Right atrium auricular region (tissue), 2 donors: ENCODE measurements around the gene LENG1. TPM values are rescaled to one million over a fixed set of nuclear protein-coding genes. Genes with fewer than 3 reads are reported as not detected.

ENCODE experiments used
- DNase-seq: peaks from one replicate; pipeline ENCODE4 v3.0.0-alpha.2; 2019; ENCODE audit warnings: low spot score
- H3K27ac ChIP-seq, 2 donors: fragments of 200-600 bp; sonication (generic); 1 replicate in 1 of 2; 2 replicates in 1 of 2; pipeline ENCODE4 v1.5.1; 2016 to 2019
- H3K27me3 ChIP-seq, 2 donors: fragments of 200-600 bp; sonication (generic); one replicate each; pipeline versions ENCODE4 v1.5.1 to v1.6.0; 2017 to 2019
- H3K36me3 ChIP-seq: fragments of 200-600 bp; sonication (generic); one replicate; pipeline ENCODE4 v1.5.1; 2016
- H3K4me1 ChIP-seq, 2 donors: fragments of 200-600 bp; sonication (generic); one replicate each; pipeline versions ENCODE4 v1.5.1 to v1.6.0; 2017 to 2019
- H3K4me3 ChIP-seq, 2 donors: fragments of 200-600 bp; sonication (generic); 1 replicate in 1 of 2; 2 replicates in 1 of 2; pipeline ENCODE4 v1.5.1; 2017 to 2019; ENCODE audit warnings: mild to moderate bottlenecking in 1 of 2, moderate library complexity in 1 of 2
- H3K9me3 ChIP-seq, 2 donors: fragments of 200-600 bp; sonication (generic); one replicate each; pipeline ENCODE4 v1.5.1; 2019
- CTCF ChIP-seq, 2 donors: fragments of 200-600 bp; sonication (generic); IDR thresholded peaks; one replicate each; pipeline ENCODE4 v1.5.1; 2019; ENCODE audit warnings: antibody characterized with exemption in 2 of 2
- total RNA-seq, 2 donors: library from RNA; depleted of rRNA; stranded (reverse); fragments of >200 nt; gene quantifications; one replicate each; pipeline ENCODE4 v1.1.0, GENCODE V29; 2016

The LENG1 gene
- total RNA-seq, 2 donors from 2014 or later, result 6.3 to 10.0 TPM

- Histone ChIP-seq H3K36me3 (peaks cover 43% of the 10 kb centered on the region), H3K27ac (peak overlapping the region; percentile 96), H3K9me3 (no peaks in the 10 kb centered on the region), H3K4me3 (peak overlapping the region; percentile 65 to 79), H3K27me3 (no peaks in the 10 kb centered on the region), H3K4me1 (peaks cover 0 to 41% of the 10 kb centered on the region in 2 donors)
- no peak for TF ChIP-seq CTCF (IDR thresholded peaks at IDR 0.05)
- no peak for DNase-seq
Observed at GRCh38 chr19:54158812-54159351, 639 bp downstream of the LENG1 start.

GRCh38 chr19:54156953-54157352, 2.6 kb downstream of the LENG1 start:
- no peak for DNase-seq
- Histone ChIP-seq H3K4me1 (peaks cover 0 to 41% of the 10 kb centered on the region in 2 donors), H3K27me3 (no peaks in the 10 kb centered on the region), H3K4me3 (no peak overlapping the region), H3K9me3 (no peaks in the 10 kb centered on the region), H3K27ac (no peak overlapping the region), H3K36me3 (peaks cover 62% of the 10 kb centered on the region)
- TF ChIP-seq CTCF (IDR thresholded peaks at IDR 0.05), result no peak

- Histone ChIP-seq H3K9me3 (no peaks in the 10 kb centered on the region), H3K4me1 (peaks cover 0 to 36% of the 10 kb centered on the region in 2 donors), H3K27me3 (no peaks in the 10 kb centered on the region), H3K27ac (no peak overlapping the region), H3K36me3 (peaks cover 67% of the 10 kb centered on the region), H3K4me3 (no peak overlapping the region)
- DNase-seq, result no peak
- no peak for TF ChIP-seq CTCF (IDR thresholded peaks at IDR 0.05)
Observed at GRCh38 chr19:54156490-54156889, 3.0 kb downstream of the LENG1 start.

GRCh38 chr19:54155694-54156093, 3.8 kb downstream of the LENG1 start:
- peaks cover 0 to 28% of the 10 kb centered on the region in 2 donors for H3K4me1 ChIP-seq
- DNase-seq, result no peak
- peaks cover 75% of the 10 kb centered on the region for H3K36me3 ChIP-seq
- TF ChIP-seq CTCF (IDR thresholded peaks at IDR 0.05), result no peak
- H3K27ac ChIP-seq, result no peak overlapping the region
- no peaks in the 10 kb centered on the region for H3K27me3 ChIP-seq
- H3K4me3 ChIP-seq, result no peak overlapping the region
- no peaks in the 10 kb centered on the region for H3K9me3 ChIP-seq

GRCh38 chr19:54154603-54155345, 4.7 kb downstream of the LENG1 start:
- Histone ChIP-seq H3K27me3 (no peaks in the 10 kb centered on the region), H3K9me3 (no peaks in the 10 kb centered on the region), H3K36me3 (peaks cover 83% of the 10 kb centered on the region), H3K27ac (no peak overlapping the region), H3K4me1 (peaks cover 0 to 22% of the 10 kb centered on the region in 2 donors), H3K4me3 (no peak overlapping the region)
- no peak for TF ChIP-seq CTCF (IDR thresholded peaks at IDR 0.05)
- DNase-seq, result no peak
